NCI-H524 treated with DMSO at 0.1 percent for 48 hours (cell line): ENCODE measurements around the gene SLC1A4.
"Not testable (repeated sequence)": the region's sequence is repeated elsewhere in the genome, so short reads cannot be mapped to it uniquely, and the experiment has no call there.

Experiments
- DNase-seq: peaks from one replicate; lab custom pipeline; 2025; lab: John Stamatoyannopoulos, UW

Gene SLC1A4

GRCh38 chr2:64989126-64989981 lies at the start of gene SLC1A4:
Gene SLC1A4, plus strand, starts transcription at chr2:64989399. Its CDS starts 245 bp downstream, at chr2:64989644.
- no peak for DNase-seq

- DNase-seq, result no peak
Observed at GRCh38 chr2:64941143-64941542, 48.1 kb upstream of the SLC1A4 start.

- DNase-seq, result no peak
Observed at GRCh38 chr2:64941801-64942200, 47.4 kb upstream of the SLC1A4 start.

DNA sequence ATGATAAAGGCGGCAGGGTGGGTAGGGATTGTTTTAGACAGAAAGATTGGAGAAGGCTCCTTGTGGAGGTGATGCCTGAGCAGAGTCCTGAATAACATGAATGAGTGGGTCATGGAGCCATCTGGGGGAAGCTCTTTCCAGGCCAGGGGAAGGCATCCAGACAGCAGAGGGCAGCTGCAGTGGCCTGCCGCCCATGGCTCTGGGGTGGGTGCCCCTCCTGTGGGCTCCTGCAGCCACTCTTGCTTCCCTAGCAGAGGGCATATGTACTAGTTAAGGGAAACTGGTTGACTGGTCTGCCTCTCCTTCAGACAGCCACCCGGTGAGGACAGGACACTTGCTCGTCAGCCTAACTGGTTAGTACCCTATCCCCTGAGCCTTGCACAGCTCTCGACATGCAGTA lies 46.5 kb upstream of the SLC1A4 start:
- DNase-seq, result no peak

DNA sequence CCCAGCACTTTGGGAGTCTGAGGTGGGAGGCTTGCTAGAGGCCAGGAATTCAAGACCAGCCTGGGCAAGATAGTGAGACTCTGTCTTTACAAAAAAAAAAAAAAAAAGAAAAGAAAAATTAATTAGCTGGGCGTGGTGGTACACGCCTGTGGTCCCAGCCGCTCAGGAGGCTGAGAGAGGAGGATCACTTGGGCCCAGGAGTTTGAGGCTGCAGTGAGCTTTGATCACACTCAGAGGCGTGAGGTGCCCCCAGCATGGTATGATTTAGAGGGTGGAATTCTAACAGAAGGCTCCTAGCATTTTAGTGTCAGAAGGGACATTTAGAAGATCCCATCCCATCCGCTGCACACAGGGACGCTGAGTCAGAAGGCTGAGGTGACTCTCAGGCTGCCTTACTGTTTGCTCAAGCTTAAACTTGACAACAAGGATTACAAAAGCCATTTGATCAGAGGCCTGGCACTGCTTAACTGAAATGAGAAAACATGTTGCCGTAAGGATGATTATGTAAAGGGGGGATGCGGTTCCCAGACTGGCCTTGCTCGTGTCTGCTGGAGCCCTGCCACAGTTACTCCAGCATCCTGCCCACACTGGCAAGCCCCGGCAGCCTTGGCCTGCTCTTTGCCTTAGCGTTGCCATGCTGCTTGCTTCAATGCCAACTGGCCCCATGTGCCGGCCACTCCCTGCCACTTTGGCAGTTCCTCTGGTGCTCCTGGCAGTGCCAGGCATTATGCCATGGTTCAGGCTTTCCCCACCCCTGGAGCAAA lies 45.6 kb upstream of the SLC1A4 start:
- DNase-seq, result no peak

- DNase-seq, result no peak
Observed at GRCh38 chr2:64944484-64944883, 44.7 kb upstream of the SLC1A4 start.

- no peak for DNase-seq
Observed at GRCh38 chr2:64945973-64946768, 43.0 kb upstream of the SLC1A4 start.

GRCh38 chr2:64946769-64947247 lies 42.4 kb upstream of the SLC1A4 start:
- no peak for DNase-seq

DNA sequence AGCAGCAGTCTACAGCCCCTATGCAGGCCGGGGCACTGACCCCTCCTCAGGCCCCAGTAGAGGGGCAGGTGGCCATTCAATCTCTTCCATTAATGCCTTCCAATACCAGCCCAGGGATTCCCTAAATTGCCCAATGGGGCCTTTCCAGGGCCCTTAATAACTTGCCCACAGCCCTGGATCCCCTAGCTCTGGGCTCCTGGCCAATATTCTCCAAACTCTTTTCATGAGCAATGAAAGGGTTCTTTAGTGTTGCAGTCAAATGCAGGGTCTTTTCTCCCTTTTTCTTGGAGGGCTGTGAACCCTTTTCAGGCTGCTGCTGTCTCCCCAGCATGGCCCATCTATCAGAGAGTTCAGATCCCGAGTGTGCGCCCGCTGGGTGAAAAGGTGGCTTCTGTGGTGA lies 41.3 kb upstream of the SLC1A4 start:
- DNase-seq, result no peak

DNA sequence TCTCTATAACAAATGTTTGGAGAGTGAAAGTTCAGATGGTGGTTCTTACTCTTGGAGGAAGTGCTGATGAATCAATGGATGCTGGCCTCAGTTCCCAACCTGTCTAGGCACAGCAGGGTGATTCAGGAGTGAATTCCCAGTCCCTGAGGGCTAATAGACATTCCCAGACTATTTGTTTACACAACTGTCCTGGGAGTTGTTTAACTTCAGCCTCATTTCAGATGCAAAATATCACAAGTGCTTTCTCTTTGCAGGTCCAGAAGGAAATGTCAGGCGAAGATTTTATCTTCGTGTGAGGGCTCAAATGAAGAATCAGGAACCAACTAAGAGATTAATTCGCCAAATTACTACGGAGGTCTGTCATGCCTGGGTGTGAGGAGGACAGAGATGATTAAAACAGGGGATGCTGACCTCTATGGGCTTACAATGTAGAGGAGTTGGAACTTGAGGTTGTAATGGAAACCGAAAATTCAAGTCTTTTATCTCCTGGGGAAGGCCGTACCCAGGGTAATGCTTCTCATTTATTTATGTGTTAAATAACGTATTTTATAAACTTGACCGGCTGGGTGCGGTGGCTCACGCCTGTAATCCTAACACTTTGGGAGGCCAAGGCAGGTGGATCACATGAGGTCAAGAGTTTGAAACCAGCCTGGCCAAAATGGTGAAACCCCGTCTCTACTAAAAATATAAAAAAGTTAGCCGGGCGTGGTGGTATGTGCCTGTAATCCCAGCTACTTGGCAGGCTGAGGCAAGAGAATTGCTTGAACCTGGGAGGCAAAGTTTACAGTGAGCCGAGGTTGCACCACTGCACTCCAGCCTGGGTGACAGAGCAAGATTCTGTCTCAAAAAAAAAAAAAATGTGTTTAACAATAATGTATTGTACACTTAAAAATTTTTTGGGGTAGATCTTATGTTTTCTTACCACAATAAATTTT lies 38.7 kb upstream of the SLC1A4 start:
- DNase-seq, result no peak

DNA sequence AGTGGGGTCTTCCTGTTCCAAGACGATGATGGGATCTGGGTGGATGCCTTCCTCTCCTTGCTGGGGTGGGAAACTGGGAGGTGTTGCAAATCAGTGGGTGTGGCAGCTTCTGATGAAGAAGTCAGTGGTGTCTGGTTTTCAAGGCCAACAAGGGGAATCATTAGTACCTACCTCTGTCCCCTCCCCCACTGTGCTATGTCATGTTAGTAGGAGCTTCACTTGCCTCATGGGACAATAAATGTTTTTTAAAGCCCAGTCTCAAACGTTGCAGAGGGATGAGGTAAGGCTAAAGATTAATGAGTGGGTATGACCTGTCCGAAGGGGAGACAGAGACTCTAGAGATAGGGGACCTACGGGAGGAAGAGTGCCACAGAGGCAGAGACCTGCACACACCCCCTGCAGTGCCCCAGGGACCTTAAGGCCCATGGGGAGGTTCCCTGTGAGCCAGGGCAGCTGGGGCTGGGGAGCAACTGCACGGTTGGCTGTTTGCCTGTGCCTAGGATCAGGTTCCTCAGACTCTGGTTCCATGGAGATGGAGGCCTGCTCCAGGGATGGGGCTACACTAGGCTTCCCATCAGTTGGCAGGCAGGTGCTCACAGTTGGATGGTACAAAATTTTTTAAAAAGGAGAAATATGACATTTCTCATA lies 37.8 kb upstream of the SLC1A4 start:
- no peak for DNase-seq

GRCh38 chr2:64952096-64952495 lies 37.1 kb upstream of the SLC1A4 start:
- no peak for DNase-seq

- DNase-seq, result no peak
Observed at GRCh38 chr2:64952511-64953482, 36.4 kb upstream of the SLC1A4 start.

- no peak for DNase-seq
Observed at GRCh38 chr2:64955467-64955866, 33.7 kb upstream of the SLC1A4 start.

DNA sequence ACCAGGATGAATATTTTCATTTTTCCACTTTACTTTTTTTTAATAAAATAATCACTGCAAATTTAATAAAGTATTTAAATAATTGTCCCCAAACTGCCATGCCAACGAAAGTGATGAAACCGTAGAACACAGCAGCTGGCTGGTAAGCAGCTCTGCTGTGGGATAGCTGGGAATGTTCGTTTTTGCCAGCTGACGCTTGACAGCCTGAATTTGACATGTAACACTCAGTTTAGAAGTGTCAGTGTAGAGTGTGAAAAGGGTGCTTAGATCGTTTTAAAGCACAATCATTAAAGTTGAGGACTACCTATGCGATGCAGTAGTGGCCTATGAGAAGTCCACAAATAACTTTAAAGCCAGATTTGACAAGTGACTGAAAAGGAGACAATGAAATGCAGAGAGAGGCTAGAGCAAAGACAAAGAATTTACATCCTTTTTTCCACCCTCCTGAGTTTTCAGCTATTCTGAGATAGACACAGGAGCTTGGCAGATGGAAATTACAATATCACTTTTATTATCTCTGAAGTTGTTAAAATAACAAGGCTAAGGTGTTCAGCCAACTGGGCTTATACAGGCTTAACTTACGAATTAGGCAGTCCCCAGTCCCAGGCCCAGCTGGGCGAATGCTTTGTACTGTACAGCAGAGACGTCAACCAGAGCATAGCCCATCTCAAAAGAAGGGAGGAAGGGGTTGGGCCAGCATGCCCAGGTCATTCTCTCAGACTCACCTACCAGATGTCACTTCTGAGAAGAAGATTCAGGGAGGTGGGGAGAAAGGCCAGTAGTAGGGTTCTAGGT lies 31.9 kb upstream of the SLC1A4 start:
- no peak for DNase-seq

- no peak for DNase-seq
Observed at GRCh38 chr2:64958556-64958955, 30.6 kb upstream of the SLC1A4 start.

DNA sequence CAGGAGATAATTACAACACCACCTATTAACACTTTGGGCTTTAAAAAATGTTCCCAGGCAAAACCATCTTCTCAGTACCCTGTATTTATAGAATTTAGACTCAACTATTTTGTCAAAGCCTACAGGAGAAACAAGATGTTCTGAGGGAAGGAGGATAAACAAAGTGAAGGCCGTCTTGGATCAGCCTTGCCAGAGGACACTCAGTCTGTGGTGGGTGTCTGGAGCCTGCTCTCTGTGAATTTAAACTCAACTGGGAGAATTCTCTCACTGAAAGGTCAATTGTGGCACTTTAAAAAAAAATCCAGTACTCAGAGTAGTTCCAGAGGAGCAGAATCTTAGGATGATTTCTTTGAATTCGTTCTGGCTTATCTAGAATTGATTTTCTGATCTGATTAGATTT lies 28.4 kb upstream of the SLC1A4 start:
- DNase-seq, result no peak

DNA sequence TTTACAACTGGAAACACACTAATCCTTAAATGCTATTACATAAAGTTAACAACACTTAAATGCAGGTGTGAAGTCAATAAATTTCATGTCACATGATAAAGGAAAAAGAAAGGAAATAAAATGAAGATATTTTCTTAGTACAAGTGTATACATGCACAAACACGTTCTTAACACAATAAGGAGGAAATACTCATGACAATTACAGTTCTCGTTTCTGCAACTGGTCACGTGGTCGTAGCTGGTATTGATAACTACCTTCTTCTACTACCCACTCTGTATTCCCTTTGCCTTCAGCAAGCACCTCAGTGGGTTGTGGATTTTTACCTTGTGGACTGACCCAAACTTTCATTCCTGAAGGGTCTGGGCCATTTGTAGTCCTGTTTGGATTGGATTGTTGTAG lies 26.1 kb upstream of the SLC1A4 start:
- DNase-seq, result not testable (repeated sequence)

GRCh38 chr2:64963719-64964118 lies 25.5 kb upstream of the SLC1A4 start:
- no peak for DNase-seq
